GM19395 (cell line): ENCODE results near the gene ALK.

Experiments used
- ATAC-seq: cut with Tn5 transposase; IDR thresholded peaks from one replicate; pipeline ENCODE4 v1.9.1; 2021; ENCODE audit warnings: mild to moderate bottlenecking, moderate library complexity; ENCODE audit not compliant: unreplicated experiment

Gene ALK

DNA sequence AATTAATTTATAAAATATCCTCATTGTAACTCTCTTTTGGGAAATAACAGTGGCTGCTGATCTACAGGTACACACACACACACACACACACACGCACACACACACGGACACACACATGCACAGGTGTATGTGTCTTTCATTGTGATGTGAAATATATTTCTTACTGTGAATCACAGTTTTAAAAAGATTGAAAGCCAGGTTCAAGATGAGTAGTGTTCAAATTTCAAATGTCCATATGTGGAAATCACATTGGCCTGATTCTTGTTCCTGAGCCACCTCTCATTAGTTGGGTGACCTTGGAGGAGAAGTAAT lies 372.4 kb downstream of the ALK start:
- no peak for ATAC-seq

DNA sequence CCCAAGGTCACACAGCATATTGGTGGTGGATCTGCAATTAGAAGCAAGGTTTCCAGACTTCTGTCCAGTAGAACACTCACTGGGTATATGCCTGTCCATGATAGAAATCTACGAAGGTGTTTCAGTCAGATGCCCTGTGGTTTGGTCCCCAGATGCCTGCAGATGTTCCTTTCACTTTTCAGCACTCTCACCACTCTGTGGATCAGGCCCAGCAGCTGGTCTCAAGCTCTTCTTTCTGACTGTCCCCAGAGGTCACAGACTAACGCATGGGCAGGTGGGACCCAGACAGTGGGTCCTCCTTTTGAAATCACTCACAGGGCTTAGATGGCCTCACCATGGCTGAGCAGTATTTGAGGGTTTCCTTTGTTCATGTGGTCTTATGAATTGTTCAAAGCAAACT lies 376.5 kb downstream of the ALK start:
- no peak for ATAC-seq

GRCh38 chr2:29544031-29544430 lies 377.4 kb downstream of the ALK start:
- no peak for ATAC-seq

DNA sequence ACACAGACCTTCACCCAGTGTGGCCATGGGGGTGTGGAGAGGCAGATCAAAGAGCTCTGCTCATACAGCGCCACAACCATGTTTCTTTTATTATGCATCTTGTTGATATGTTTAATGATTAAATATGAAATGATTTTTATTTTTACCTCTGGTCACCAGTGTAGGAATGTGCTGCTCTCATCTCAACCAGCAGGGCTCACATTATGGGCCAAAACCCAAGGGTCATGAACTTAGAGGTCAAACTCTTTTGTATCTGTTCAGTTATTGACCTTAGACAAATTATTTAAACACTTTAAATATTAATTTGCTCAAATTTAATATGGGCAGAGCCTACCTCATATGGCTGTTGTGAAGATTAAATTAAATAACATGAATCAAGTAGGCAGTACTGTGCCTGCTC lies 386.2 kb downstream of the ALK start:
- no peak for ATAC-seq

DNA sequence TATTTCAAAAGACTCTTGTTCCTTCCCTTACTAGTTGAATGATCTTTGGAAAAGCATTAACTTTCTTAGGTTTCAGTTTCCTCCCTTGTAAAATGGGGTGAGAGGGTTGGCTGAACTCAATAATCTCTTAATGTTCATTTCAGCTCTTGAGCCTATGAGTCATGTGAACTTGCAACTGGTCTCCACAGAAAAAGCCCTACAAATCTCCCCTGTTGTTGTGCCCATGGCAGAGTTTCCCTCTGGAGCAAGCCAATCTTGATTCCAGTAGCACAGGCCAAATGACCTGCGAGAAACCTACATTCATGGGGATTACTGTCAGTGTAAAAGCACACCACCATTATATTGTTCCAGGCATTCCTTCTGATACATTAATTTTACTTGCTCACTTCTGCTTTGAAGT lies 388.9 kb downstream of the ALK start:
- no peak for ATAC-seq

GRCh38 chr2:29531626-29532025 lies 389.8 kb downstream of the ALK start:
- ATAC-seq, result no peak

- no peak for ATAC-seq
These were observed 391.1 kb downstream of the ALK start for GRCh38 chr2:29530281-29530680.

- ATAC-seq, result no peak
These were observed 392.4 kb downstream of the ALK start for GRCh38 chr2:29528891-29529520.

- no peak for ATAC-seq
These were observed 393.0 kb downstream of the ALK start for GRCh38 chr2:29528371-29528770.

GRCh38 chr2:29527947-29528346 lies 393.4 kb downstream of the ALK start:
- no peak for ATAC-seq

- no peak for ATAC-seq
These were observed 394.5 kb downstream of the ALK start for GRCh38 chr2:29526587-29527586.

GRCh38 chr2:29525921-29526320 lies 395.5 kb downstream of the ALK start:
- no peak for ATAC-seq

- ATAC-seq, result no peak
These were observed 396.7 kb downstream of the ALK start for GRCh38 chr2:29524652-29525051.

DNA sequence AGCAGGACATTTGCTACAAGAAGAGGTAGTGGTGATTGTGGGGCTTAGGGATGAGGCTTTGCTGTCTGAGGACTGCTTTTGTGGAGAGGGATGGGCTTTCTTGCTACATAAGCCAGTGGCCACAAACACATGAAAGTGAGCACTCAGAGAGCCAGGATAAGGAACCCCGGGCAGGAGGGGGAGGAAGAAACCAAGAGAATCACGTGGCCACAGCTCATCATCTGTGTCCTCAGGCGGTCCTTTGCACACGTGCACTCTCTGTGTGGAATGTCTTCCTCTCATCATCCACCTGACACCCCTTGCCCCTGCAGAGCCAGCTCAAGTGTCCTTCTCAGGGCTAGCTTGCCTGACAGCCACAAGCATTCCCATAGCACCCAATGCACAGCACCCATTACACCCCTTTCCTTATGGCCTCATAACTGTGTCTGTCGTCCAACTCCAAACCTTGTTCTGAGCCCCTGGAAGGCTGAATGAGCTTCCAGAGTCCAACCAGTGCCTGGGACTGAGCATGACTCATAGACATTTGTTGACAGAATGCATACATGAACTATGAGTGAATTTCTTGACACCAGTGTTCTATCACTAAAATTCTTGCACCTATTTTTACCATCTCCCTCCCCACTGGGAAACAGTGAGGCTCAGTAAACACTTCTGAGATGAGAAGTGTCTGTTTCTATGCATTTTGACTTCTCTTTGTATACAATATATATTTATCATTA lies 398.3 kb downstream of the ALK start:
- no peak for ATAC-seq

DNA sequence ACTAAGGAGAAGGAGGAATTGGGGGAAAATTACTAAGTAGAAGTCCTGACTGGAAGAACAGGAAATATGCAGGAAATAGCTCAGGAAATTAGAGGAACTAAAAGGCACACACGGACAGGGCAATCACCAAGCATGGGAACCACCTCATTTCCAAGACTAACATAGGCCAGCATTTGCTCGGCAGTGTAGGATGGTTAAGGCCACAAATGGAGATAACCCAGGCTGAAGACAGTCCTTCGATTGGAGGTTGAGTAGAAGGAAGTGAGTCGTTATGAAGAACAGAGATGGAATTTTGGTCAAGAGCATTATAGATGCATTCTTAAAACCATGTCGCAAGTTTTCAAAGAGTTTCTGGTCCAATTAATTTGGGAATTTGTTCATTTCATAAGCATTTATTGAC lies 401.4 kb downstream of the ALK start:
- ATAC-seq, result no peak

- no peak for ATAC-seq
These were observed 402.0 kb downstream of the ALK start for GRCh38 chr2:29519338-29519925.

DNA sequence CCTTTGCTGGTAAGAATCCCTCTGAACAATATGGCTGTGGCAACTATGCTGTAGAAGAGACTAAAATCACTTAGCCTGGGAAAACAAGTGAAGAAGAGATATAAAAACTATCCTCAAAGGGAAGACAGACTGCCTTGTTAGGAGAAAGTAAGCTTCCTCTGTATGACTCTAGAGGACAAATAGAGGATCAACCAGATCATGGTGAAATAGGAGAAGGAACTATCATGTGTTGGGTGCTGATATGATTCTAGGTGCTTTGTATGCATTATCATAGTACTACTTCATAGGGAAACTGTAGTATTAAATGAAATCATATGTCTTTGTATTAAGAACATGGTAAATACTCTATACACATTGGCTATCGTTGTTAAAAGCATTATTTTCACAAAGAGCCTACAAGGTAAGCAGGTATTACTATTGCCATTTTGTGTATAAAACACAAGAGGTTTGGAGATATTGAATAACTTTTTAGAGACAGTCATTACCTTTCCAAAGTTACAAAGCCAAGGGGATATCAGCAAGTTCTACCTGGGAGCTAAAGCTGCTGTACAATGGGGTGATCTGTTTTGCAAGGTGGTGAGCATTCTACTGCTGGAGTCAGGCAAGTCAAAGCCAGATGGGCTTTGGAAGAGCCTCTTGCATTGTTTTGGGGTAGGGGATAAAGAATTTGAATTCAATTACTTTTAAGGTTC lies 402.6 kb downstream of the ALK start:
- no peak for ATAC-seq

- no peak for ATAC-seq
These were observed 403.4 kb downstream of the ALK start for GRCh38 chr2:29518010-29518409.

GRCh38 chr2:29517413-29517812 lies 404.0 kb downstream of the ALK start:
- no peak for ATAC-seq

DNA sequence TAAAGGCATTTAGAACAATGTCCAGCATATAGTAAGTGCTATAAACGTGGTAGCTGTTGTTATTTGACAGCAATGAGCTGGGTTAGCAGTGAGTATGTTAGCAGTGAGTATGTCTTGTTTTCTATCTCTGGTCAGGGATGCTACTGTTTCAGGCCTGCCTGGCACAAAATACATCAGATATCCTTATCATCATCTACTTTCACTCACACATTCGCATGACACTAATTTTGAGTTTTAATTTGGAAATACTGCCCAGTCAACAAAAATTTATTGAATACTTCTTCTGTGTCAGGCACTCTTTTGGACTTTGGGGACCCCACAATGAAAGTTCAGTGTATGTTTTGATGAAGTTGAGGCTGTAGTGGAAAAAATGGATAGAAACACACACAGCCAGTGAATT lies 404.6 kb downstream of the ALK start:
- ATAC-seq, result no peak

DNA sequence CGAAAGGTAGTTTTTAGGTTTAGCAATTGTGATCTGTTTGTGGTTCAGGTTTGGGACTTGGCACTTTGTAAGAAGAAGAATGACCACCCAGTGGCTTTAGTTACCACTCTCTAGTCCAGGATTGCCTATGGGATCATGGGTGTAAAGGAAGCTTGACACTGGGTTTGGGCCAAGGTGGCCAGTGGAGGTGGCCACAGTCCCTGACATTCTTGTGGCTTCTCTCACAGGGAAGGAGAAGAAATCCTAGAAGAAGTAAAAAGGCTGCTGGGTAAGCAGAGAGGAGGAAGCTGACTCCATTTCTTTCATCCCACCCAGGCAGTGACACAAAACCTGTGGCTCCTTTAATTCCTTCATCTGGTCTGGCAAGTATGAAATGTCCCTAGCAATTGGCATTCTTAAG lies 411.5 kb downstream of the ALK start:
- ATAC-seq, result no peak
